Stimulated activated CD4-positive, alpha-beta T cell treated with anti-CD3 and anti-CD28 coated beads, Interleukin-2, amount 100 ng/mL, for 24 hours (primary cell): Measurements from ENCODE around the gene ZRANB1.

Experiments
- DNase-seq, 2 donors: peaks; one replicate each; pipeline ENCODE4 v3.0.0-alpha.2; 2020

Gene ZRANB1

DNA sequence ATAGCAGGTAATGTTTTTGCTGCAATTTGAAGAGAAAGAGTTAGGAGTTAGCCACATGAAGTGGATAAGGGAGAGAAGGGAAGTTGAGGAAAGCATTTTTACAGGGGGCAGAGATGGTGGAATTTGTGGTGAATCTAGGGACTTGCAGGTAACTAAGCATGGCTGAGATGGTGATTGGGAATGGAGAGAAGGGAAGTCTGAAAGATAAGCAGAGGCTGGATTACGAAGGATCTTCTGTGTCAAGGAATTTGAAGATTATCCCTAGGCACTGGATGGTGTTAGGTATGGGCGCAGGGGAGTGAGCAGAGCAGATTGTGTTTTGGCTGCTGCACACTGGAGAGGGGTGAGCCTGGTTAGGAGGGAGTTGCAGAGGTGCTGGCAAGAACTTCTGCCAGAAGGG, 25.3 kb downstream of the ZRANB1 start:
- DNase-seq: no peak

DNA sequence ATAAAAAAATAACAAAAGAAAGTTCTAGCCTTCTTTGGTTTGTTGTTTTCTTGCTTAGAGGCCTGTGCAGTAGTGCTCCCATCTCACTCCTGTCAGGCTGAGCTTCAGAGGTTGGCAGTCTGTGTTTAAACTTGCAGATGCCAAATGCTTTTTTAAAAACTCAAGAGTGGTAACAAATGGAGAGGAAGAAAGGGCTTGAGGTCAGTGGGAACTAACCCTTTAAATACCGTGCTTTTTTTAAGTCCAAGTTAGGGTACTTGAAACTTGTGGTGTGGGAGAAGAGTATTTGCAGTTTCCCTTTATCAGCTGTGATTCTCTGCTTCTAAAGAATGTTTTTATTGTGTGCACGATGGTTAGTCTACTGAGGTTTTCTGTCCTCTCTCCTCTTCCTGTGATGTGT, 29.4 kb downstream of the ZRANB1 start:
- DNase-seq: no peak

DNA sequence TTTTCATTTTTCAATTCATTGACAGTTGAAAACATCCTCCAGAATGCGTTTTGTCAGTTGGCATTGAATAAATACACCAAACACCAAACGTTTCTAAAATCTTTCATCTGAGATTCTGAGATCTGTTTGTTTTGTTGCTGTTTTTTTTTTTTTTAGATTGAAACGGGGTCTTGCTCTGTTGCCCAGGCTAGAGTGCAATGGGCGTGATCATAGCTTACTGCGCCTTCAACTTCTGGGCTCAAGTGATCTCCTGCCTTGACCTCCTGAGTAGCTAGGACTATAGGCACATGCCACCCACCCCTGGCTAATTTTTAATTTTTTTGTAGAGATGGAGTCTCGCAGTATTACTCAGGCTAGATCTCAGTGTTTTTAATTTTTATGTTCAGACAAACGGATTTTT, 30.7 kb downstream of the ZRANB1 start:
- DNase-seq: no peak

DNA sequence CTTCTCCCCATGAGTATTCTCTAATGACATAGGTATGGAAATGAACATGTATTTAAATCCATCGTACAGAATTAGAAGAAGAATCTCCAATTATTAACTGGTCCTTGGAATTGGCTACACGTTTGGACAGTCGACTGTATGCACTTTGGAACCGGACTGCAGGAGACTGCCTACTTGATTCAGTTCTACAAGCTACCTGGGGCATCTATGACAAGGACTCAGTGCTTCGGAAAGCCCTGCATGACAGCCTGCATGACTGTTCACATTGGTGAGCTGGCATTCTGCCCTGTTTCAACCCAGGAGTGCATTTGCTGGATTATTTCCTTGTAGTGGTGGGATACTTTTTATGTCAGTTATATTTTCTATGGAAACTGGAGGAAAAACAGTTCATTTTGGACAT, 32.2 kb downstream of the ZRANB1 start:
- no peak for DNase-seq

DNA sequence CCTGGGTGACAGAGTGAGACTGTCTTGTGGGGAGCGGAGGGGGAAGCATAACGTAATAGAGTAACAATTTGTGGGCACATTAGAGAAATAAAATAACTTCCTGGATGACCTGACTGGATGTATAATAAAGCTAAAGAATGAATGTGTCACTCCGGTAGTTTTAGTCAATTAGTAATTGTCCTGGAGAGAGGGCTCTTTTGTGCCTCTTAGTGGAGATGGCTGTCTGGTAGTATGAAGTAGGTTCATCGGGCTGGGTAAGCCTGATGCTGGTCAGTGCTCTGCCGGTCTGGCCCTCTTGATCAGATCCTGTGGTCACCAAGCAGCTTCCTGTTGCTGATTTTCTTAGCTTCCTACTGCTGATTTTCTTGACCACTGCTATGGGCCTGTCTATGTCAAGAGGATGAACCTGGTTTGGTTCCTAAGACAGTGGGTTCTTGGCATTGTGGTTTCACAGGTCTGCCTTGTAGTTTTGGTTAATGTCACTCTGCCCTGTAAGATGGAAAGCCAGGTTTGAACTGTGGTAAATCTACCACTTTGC, 34.1 kb downstream of the ZRANB1 start:
- no peak for DNase-seq

DNA sequence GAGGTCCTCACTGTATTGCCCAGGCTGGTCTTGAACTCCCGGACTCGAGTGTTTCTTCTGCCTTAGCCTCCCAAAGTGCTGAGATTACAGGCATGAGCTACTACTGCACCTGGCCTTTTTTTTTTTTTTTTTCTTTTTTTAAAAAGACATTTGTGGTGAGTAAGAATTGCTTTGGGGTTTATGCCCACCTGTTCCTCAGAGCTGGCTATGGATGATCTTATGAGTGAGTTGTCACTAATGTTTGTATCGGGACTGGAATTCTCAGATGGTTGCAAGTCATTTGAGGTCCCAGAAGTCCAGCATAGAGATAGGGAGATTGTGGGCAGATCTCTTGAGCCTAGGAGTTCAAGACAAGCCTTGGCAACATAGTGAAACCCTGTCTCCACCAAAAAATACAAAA, 35.2 kb downstream of the ZRANB1 start:
- DNase-seq: no peak

DNA sequence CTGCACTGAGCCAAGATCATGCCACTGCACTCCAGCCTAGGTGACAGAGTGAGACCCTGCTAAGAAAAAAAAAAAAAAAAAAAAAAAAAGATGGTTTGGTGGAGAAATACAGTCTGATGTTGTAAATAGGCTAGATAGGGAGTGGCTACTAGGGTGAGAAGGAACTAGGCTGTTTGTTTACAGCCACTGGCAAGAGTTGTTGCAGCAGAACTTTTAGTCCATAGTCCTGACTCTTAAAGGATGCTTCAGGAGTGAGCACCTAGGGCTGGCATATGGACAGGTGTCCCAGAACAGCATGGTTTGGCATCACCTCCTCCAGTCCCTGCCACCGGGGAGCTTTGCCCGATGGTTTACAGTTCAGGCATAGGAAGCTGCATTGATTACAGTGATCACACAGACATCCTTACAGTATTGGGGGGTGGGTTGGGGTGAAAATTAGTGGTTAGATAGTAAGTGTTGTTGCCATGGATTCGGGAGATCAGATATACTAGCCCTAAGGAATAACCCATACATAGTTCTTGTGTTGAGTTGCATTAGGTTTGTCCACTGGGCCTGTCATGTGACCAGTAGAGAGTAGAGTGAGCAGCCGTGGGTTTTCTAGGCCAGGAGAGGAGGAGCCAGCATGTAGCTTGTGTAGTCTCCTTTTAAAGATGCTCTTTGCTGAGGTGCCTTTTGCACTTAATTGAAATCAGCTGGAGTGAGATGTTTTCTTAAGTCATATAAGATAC, 35.9 kb downstream of the ZRANB1 start:
- DNase-seq: no peak

DNA sequence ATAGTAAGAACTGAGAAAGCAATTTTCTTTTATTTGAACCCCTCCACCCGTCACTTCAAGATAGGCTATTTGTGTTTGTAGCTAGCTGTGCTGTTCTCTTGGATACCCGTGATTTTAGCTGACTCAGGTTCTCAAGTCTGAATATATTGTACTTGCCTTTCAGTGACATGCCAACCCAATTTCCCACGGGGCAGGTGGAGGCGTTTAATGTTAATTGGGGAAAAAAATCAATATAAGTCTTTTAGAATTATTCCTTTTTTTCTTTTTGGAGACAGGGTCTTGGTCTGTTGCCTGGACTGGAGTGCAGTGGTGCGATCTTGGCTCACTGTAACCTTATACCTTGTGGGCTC, 36.4 kb downstream of the ZRANB1 start:
- no peak for DNase-seq

DNA sequence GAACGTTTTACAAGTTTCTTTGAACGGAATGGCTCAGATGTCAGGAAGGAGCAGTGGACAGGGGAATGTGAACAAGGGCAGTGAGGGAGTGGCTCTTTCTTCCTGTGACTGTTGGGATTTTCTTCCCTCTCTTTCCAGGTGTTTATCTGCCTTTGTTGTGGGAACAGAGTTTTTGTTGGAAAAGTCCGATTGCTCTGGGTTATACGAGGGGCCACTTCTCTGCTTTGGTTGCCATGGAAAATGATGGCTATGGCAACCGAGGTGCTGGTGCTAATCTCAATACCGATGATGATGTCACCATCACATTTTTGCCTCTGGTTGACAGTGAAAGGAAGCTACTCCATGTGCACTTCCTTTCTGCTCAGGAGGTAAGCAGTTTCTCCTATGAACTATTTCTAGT, 41.4 kb downstream of the ZRANB1 start:
- no peak for DNase-seq

DNA sequence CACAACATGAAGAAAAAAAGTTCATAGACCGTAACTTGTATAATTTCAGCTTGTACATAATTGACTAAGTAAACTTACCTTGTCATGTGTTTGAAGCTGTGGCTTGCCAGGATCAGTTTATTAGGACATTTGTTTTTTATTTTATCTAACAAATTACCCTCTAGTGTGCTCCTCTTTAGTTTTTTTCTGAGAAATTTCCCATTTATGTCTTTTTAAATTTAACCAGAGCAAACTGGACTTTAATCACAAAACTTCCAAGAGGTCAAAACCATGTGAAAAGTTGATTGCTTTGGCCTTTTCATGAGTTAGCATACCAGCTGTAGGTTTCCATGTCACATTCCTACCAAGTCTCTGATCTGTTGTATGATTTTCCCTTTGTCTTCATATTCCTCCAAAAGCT, 42.5 kb downstream of the ZRANB1 start:
- no peak for DNase-seq

DNA sequence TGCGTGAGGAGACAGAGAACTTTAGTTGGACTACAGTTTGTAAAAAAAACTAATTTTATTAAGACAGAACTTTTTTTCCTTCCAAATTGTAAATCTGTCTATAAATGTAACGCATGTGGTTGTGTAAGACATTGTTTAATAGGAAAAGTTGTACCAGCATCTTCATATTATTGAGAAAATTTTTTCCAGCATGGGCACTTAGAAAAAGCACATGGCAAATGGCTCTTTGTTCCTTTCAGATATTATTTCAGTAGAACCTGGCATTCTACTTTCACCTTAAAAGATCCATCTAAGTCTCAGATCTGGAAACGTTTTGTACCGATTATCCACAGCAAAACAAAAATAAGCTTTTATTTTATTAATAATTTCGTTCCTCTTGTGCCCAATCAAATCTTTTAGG, 43.2 kb downstream of the ZRANB1 start:
- no peak for DNase-seq

DNA sequence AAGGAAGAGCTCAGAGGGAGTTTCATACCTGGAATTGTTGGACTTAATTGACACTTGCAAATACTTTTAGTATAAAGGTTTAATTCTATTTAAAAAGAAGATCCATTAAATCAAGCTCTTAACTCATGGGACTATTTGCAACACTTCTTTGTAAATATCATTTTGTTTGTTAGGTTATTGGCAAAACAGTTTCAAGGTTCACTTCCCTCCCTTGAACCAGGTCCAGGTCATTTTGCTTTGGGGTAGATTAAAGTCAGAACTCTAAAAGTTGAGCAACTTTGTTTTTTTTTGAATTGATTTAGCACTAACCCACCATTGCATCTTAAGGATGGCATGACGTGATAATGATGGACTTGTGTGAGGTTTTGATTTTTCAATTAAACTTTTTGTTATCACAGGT, 45.9 kb downstream of the ZRANB1 start:
- DNase-seq: no peak

DNA sequence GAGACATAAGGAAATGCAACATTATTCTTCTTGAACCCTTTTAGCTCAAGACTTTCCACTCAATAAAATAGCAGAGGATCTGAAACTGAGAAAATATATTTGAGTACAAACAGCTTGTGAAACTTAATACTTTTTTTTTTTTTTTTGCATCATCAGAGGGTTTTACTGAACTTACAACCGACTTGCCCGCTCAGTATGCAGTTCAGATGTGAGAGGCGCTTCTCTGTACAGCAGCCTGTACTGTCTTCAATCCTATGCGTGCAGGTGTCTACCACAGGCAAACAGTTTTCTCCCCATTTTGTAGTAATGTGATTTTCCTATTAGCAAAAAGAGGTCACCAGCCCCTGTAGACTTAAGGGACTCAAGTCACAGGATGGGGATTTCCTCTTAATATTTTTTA, 46.8 kb downstream of the ZRANB1 start:
- peak in 1 of 2 donors; percentile 8 for DNase-seq

DNA sequence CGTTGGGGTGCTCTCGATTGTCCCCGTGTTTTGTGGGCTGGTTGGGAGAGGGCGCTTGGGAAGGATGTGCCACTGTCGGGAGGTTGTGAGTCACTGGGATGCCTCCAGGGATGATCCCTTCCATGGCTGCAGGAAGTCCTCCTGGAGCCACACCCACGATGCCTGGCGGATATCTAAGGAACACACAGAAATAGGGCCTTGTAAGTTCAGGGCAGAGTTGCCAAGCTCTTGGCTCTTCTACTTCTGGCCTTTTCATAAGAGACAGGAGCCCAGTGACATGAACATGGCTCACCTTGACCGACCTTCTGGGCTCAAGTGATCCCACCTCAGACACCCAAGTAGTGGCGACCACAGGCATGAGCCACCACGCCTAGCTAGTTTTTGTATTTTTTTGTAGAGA, 47.6 kb downstream of the ZRANB1 start:
- DNase-seq: peak in 1 of 2 donors; percentile 11

DNA sequence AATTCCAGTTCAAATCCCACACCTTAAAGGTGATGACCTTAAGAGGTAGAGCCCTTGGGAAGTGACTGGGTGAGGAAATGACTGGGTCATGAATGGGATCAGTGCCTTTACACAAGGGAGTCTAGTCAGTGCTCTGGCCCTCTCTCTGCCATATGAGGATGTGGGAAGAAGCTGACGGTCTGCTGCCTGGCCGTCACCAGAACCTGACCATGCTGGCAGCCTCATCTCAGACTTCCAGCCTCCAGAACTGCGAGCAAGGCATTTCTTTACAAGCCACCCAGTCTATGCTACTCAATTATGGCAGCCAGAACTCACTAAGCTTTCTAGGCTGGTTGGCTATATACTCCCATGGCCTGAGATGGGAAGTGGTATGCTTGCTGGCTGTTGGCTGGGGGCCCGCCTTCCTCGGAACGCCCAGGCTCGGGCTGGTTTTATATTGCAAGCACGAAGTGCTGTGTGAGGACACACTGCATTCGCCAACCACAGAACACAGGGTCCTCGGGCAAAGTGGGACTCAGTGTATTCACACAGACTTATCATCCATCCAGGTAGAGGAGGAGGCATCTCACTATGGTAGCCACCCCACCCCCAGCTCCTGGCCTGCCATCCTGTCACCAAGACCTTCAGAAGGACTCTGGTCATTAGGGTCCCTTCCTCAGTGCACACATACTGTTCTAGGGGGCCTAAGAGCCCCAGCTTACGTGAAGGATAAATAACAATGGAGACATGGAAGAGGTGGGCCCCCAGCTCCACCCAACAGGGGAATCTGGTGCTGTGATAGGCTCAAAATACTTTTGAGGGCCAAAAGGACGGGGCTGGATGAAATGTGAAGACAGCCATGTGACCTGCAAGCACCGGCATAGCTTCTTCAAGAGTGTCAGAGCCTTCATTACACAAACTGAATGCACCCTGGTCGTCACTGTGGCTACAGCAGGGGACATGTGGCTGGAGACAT, 49.0 kb downstream of the ZRANB1 start:
- peak in 1 of 2 donors; percentile 6 for DNase-seq

DNA sequence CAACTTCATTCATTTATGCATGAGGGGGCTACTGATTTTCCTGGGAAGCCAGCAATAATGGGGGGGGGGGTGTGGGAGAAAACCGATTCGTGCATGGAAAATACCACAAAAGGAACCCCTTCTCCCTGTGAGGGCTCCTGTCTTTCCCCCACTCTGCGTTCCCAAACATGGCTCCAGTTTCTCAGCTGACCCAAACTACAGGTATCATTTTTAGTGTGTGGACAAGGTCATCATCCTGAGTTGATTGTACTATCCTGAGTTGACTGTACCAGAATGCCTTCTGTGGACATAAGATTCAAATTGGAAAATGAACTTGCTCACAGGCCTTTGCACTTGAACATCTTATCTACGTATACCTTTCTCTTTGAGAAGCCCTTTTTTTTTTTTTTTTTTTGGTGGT, 49.9 kb downstream of the ZRANB1 start:
- DNase-seq: peak in 1 of 2 donors; percentile 2

DNA sequence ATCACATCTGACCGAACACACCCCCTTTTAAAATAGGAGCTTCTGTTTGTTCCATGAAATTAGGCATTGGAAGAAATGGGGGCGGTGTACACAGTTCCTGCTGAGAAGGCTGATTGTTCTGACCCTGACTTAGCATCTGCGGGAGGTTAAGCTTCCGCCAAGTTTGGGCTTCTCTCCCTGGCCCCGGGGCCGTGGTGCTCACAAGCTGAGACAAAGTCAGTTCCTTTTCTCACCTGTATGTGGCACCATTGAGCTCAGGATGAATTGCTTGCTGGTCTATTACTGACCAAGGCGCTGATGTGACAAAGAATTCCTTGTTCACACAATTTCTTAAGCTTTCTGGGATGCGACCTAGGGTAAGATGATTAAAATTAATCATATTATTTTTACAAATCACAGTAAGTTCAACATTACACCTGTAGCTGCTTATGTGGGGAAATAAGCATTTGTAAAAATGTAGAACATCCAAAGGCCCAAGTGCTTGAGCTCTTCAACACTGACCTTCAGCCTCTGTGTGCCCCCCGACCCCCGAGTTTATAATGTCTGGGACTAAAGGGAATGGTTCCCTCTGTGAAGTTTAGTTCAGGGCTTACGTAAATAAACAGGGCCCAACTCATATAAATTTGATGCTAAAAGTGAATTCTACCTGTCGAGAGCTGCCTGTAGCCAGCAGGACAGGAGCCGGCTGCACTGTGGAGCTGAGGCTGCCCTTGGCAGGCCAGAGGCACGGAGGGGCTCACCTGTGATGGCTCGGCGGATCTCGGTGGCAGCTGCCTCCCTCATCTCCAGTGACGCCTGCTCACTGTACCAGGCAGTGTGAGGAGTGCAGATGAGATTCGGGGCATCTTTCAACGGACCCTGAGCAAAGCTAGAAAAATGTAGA, 50.8 kb downstream of the ZRANB1 start:
- DNase-seq: peak; percentile 19 to 22

DNA sequence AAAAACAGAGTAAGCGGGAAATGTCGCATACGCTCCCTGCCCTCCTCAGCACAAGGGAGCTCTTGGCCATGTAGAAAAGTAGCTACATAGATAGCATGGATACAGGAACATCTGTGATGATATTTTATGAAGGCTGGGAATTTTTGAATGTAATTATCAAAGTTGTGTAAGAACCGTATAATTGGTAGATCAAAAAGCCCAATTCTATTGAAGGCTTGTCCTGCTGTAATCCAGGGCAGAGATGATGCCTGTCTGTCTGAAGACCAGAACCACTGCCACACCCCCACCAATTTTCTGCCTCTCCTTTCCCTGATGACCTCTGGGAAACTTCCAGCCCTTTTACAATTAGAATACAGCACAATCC, 51.4 kb downstream of the ZRANB1 start:
- no peak for DNase-seq

DNA sequence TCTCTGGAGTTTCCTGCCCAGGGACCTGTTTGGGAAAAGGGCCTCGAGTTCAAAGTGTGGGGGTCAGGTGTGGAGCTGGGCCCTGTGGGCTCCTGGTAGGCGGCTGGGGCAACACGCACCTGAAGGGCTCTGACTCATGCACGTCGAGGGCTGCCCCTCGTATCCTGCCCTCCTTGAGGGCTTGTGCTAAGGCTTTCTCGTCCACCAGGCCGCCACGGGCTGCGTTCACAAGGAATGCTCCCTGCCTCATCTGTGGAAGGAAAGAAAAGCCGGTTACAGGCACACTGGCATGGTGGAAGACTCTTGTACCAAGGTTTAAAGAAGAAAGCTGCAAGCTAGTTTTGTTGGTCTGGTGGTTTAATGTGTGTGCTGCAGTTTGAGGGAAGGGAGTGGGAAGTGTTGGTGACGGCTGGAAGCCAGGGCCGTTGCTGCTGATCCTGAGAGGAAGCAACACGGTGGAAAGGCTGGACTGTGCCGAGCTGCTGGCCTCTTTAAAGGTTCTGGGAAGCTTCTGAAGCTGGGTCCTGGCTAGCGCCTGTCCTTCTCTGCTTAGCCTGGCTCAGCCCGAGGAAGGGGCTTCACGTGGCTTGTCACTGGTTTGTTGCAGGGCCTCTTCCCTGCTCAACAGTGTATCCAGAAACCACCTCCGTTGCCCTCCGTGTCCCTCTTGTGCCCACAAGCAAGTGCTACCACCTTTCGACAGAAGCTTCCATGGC, 52.0 kb downstream of the ZRANB1 start:
- DNase-seq: no peak

DNA sequence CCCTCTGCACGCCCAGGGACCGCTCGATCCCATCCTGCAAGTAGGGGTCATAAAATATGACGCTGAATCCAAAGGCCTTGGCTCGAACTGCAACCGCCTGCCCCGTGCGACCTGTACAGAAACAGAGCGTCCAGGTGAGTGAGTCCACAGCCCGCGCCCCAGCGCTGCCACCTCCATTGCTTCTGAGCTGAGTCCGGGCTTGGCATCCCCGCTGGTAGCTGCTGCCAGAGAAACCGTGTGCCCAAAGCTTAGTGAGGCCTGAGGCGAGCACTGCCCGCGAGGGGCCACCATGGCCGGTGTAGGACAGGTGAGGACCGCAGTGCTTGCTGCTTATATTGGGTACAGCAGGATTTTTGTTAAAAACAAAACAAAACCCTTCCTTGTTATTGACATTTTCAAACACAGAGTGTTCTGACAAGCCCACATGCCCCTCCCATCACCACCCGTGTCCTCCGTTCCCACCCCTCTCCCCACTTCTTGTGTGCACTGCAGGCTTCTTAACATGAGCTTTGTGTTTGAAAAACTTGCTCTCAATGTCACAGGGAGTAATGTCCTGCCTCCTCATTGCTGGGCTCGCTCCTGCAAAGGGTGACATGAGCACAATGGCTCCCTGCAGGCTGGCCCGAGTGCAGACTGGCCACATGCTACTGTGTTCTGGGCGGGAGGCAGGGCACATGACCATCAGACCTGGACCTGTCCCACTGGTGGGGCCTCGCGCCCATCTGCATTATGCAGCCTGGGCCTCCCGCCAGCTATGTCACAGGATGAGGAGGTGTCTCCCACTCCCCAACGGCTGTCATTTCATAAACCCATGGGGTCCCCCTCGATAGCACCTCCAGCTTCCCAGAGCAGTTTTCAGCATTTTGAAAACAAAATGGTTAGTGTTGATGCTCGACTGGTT, 52.9 kb downstream of the ZRANB1 start:
- DNase-seq: no peak

DNA sequence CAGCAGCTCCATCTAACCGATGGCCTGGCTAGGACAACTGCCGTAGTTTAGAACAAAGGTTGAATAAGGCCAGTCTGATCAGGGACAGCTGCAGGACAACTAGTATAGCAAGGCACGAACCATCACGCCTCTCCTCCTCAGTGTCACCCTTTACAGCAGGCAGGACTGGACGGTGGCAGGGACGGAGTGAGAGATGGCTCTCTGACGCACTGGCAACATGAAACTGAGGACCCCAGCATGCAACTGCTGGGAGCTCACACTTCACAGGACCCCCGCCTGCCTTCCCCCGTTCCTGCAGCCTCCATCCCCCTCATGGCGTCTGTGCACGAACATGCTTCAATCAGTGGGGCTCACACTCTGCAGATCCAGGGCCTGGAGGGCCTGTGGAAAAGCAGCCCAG, 53.7 kb downstream of the ZRANB1 start:
- no peak for DNase-seq
